ENCODE measurements around the gene MYOF. TPM values are rescaled to one million over a fixed set of nuclear protein-coding genes. Genes with fewer than 3 reads are reported as not detected.

Gene MYOF
- total and polyA plus RNA-seq, 4 donors: 23.4 to 194 (median 82.2) TPM

DNA sequence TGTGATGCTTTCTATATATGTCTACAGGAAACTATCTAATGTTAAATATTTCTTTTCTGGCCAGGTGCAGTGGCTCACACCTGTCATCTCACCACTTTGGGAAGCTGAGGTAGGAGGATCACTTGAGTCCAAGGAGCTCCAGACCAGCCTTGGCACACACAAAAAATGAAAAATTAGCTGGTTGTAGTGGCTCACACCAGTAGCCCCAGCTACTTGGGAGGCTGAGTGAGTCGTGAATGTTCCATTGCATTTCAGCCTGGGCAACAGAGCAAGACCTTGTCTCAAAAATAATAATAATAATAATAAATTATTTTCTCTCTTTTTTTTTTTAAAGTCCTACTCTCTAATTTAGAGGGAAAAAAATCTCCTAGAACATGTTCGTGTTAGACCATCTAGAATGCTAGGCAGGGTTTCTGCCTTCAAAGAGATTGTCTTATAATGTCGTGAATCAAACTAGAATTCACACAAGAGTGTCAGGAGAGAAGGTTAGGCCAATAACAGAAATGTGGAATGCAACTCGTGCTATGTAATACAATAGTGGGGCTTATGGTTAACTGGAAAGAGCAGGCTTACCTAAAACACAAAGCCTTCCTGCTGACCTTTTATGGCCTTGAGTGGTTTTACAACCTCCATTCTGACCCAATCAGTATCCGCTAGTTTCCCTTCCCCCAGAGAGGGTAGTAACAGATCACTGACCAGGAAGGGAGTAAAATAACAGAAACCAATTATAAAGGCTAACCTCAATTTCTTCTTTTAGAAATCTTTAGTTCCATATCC lies 46.3 kb downstream of the MYOF start:
- peak overlapping the region; percentile 51 to 97 for H3K9ac ChIP-seq (ENCODE audit: insufficient read depth in 1 of 2, low read length in 2 of 2)
- H3K9me3 ChIP-seq (ENCODE audit: control insufficient read depth in 4 of 4, insufficient read depth in 3 of 4, low read length in 3 of 4): no peaks in the 10 kb centered on the region
- no peak overlapping the region for H3K4me3 ChIP-seq
- 56 to 63% methylated on average over 5 of the region's 5 CpGs for WGBS, 2 donors
- peaks cover 11 to 39% (median 17%) of the 10 kb centered on the region in 5 donors for H3K4me1 ChIP-seq (ENCODE audit: control insufficient read depth in 5 of 5, insufficient read depth in 5 of 5, low read length in 5 of 5)
- peak overlapping the region; percentile 78 to 91 for H3K27ac ChIP-seq (ENCODE audit: low read depth in 1 of 2, low read length in 1 of 2)
- DNase-seq (peak in 2 of 3 donors; percentile 42 to 62), ATAC-seq (ENCODE audit: insufficient read depth, low FRiP score) (no peak)
- TF ChIP-seq CTCF (IDR thresholded peaks at IDR 0.05; ENCODE audit: control extremely low read depth, extremely low read depth): no peak
- H3K36me3 ChIP-seq (ENCODE audit: control insufficient read depth in 4 of 4, insufficient read depth in 4 of 4, low read length in 4 of 4): peaks cover 0 to 5% (median 0%) of the 10 kb centered on the region in 4 donors
- H3K27me3 ChIP-seq (ENCODE audit: control insufficient read depth in 3 of 3, insufficient read depth in 3 of 3, low read length in 2 of 3): no peaks in the 10 kb centered on the region

- Histone ChIP-seq H3K27me3 (ENCODE audit: control insufficient read depth in 3 of 3, insufficient read depth in 3 of 3, low read length in 2 of 3) (no peaks in the 10 kb centered on the region), H3K9ac (ENCODE audit: insufficient read depth in 1 of 2, low read length in 2 of 2) (no peak overlapping the region), H3K4me1 (ENCODE audit: control insufficient read depth in 5 of 5, insufficient read depth in 5 of 5, low read length in 5 of 5) (peaks cover 11 to 36% (median 17%) of the 10 kb centered on the region in 5 donors), H3K9me3 (ENCODE audit: control insufficient read depth in 4 of 4, insufficient read depth in 3 of 4, low read length in 3 of 4) (no peaks in the 10 kb centered on the region), H3K27ac (ENCODE audit: low read depth in 1 of 2, low read length in 1 of 2) (peak overlapping the region in 1 of 2 donors; percentile 55), H3K4me3 (no peak overlapping the region), H3K36me3 (ENCODE audit: control insufficient read depth in 4 of 4, insufficient read depth in 4 of 4, low read length in 4 of 4) (peaks cover 0 to 5% (median 0%) of the 10 kb centered on the region in 4 donors)
- DNase-seq (no peak), ATAC-seq (ENCODE audit: insufficient read depth, low FRiP score) (no peak)
- 77 to 89% methylated on average over 6 of the region's 6 CpGs for WGBS, 2 donors
- TF ChIP-seq CTCF (IDR thresholded peaks at IDR 0.05; ENCODE audit: control extremely low read depth, extremely low read depth): no peak
Measured at GRCh38 chr10:93434991-93435491, 47.1 kb downstream of the MYOF start.

DNA sequence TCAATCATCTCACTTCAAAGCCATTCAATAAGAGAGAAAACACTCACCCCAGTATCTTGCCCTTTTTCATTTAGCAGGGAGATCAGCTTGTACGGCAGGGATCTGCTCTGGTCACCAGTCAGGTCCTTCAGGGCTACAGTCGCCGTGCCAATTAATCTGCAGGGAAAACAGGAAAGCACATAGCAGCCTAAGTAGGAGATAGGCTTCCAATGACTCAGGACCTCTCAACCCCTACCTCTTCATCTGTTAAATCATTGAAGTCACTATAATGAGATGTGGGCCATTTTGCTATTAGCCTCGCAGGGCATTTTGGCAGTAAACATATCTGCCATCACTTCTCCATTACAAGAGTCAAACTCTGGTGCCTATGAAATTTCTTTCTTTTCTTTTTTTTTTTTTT lies 50.8 kb downstream of the MYOF start:
- Histone ChIP-seq H3K36me3 (ENCODE audit: control insufficient read depth in 4 of 4, insufficient read depth in 4 of 4, low read length in 4 of 4) (peaks cover 0 to 5% (median 0%) of the 10 kb centered on the region in 4 donors), H3K9ac (ENCODE audit: insufficient read depth in 1 of 2, low read length in 2 of 2) (no peak overlapping the region), H3K4me3 (no peak overlapping the region), H3K9me3 (ENCODE audit: control insufficient read depth in 4 of 4, insufficient read depth in 3 of 4, low read length in 3 of 4) (no peaks in the 10 kb centered on the region), H3K27me3 (ENCODE audit: control insufficient read depth in 3 of 3, insufficient read depth in 3 of 3, low read length in 2 of 3) (no peaks in the 10 kb centered on the region), H3K4me1 (ENCODE audit: control insufficient read depth in 5 of 5, insufficient read depth in 5 of 5, low read length in 5 of 5) (peaks cover 0 to 13% (median 3%) of the 10 kb centered on the region in 5 donors), H3K27ac (ENCODE audit: low read depth in 1 of 2, low read length in 1 of 2) (no peak overlapping the region)
- ATAC-seq (ENCODE audit: insufficient read depth, low FRiP score): no peak
- TF ChIP-seq CTCF (IDR thresholded peaks at IDR 0.05; ENCODE audit: control extremely low read depth, extremely low read depth): no peak
- no peak for DNase-seq
- 85 to 88% methylated on average over 4 of the region's 4 CpGs for WGBS, 2 donors
